NB4 (cell line): ENCODE measurements around the gene TTLL12.

Source experiments
- DNase-seq: peaks from one replicate; pipeline ENCODE4 v3.0.0; 2010; ENCODE audit warnings: low read depth
- H3K4me3 ChIP-seq: one replicate; pipeline ENCODE4 v1.5.1; 2011; ENCODE audit warnings: mild to moderate bottlenecking, low read depth, low read length, moderate library complexity
- CTCF ChIP-seq: IDR thresholded peaks from one replicate; pipeline ENCODE4 v1.5.1; 2012; ENCODE audit warnings: low read depth, low read length
- MAX ChIP-seq: IDR thresholded peaks from 2 replicates; pipeline ENCODE4 v1.6.1; 2011; ENCODE audit warnings: low read depth, low read length
- MYC ChIP-seq: IDR thresholded peaks from 2 replicates; pipeline ENCODE4 v1.6.1; 2011; ENCODE audit warnings: low read depth, low read length
- POLR2A ChIP-seq: IDR thresholded peaks from 2 replicates; pipeline ENCODE4 v1.6.1; 2011; ENCODE audit warnings: mild to moderate bottlenecking; ENCODE audit not compliant: insufficient read length; ENCODE audit errors: extremely low read depth

TTLL12 gene

GRCh38 chr22:43153899-43154298, 33.0 kb downstream of the TTLL12 start:
- no peak for TF ChIP-seq MAX
- no peak for TF ChIP-seq CTCF
- no peak for TF ChIP-seq POLR2A
- no peak for TF ChIP-seq MYC
- H3K4me3 ChIP-seq: peak overlapping the region; percentile 11
- peak; percentile 62 for DNase-seq

GRCh38 chr22:43152357-43153071, 34.4 kb downstream of the TTLL12 start:
- TF ChIP-seq CTCF (no peak), MYC (no peak), MAX (no peak), POLR2A (no peak)
- peak overlapping the region; percentile 73 for H3K4me3 ChIP-seq
- peak; percentile 58 for DNase-seq

GRCh38 chr22:43152003-43152356, 35.0 kb downstream of the TTLL12 start:
- peak overlapping the region; percentile 73 for H3K4me3 ChIP-seq
- DNase-seq: no peak
- no peak for TF ChIP-seq MYC
- no peak for TF ChIP-seq MAX
- TF ChIP-seq CTCF: no peak
- TF ChIP-seq POLR2A: no peak

- TF ChIP-seq POLR2A: peak; percentile 17
- TF ChIP-seq CTCF: no peak
- no peak for TF ChIP-seq MYC
- DNase-seq: peak; percentile 53
- H3K4me3 ChIP-seq: peak within 1 kb of the TSS; percentile 73
These were observed 35.5 kb downstream of the TTLL12 start, which contains the start of gene TSPO for GRCh38 chr22:43151251-43152002. Gene TSPO, plus strand, starts transcription at chr22:43151559. Its CDS starts 7,680 bp downstream, at chr22:43159239.

GRCh38 chr22:43150731-43151206, 36.2 kb downstream of the TTLL12 start:
- TF ChIP-seq MAX: no peak
- no peak for TF ChIP-seq MYC
- no peak for TF ChIP-seq POLR2A
- TF ChIP-seq CTCF: no peak
- no peak for DNase-seq
- peak overlapping the region; percentile 21 for H3K4me3 ChIP-seq
